HEK293 (cell line): ENCODE results near the gene SNAPC4.
A peak's percentile ranks its signal among the peaks of the same experiment; 100 is the strongest.

Experiments used
- CTCF ChIA-PET: fragments of 350-600 bp; formaldehyde crosslinking; extraction: SDS; loops from one replicate; lab custom pipeline; 2021; ENCODE audit warnings: antibody characterized with exemption; lab: Yijun Ruan, JAX
- POLR2A ChIA-PET: fragments of 300-600 bp; formaldehyde crosslinking; extraction: SDS; loops from one replicate; lab custom pipeline; 2020; ENCODE audit warnings: antibody characterized with exemption, inconsistent platforms; lab: Yijun Ruan, JAX
- H3K27ac ChIP-seq: fragments of 200-500 bp; sonication (Bioruptor generic); 2 replicates; pipeline ENCODE4 v1.5.1; 2014; ENCODE audit warnings: low read depth, low read length, control low read depth, inconsistent platforms; ENCODE audit errors: extremely low read depth
- H3K36me3 ChIP-seq, 2 experiments: fragments of 200-500 bp in 1 of 2; sonication (Bioruptor generic) in 1 of 2; 1 replicate in 1 of 2; 2 replicates in 1 of 2; pipeline ENCODE4 v1.5.1; 2014 to 2017; ENCODE audit warnings: inconsistent platforms in 2 of 2, low read length in 2 of 2; ENCODE audit not compliant: control insufficient read depth in 2 of 2, insufficient read depth in 1 of 2
- H3K4me1 ChIP-seq: fragments of 200-500 bp; sonication (Bioruptor generic); 2 replicates; pipeline ENCODE4 v1.5.1; 2014; ENCODE audit warnings: mild to moderate bottlenecking, low read length, inconsistent platforms; ENCODE audit not compliant: control insufficient read depth, insufficient read depth
- H3K4me3 ChIP-seq: 2 replicates; pipeline ENCODE4 v1.5.1; 2011; ENCODE audit warnings: low read depth, mild to moderate bottlenecking, control low read depth, low read length, moderate library complexity
- H3K9me3 ChIP-seq: fragments of 200-500 bp; sonication (Bioruptor generic); 2 replicates; pipeline ENCODE4 v1.5.1; 2014; ENCODE audit warnings: low read depth, low read length, inconsistent platforms; ENCODE audit not compliant: control insufficient read depth, insufficient read depth
- BCL11B ChIP-seq: fragments of 450-650 bp; formaldehyde crosslinking; IDR thresholded peaks from 2 replicates; pipeline ENCODE4 v1.5.1; 2016; ENCODE audit warnings: low read depth, missing biosample characterization, missing genetic modification characterization
- EGR2 ChIP-seq: fragments of 450-650 bp; formaldehyde crosslinking; IDR thresholded peaks from 2 replicates; pipeline ENCODE4 v1.5.1; 2016; ENCODE audit warnings: low read depth, missing biosample characterization, missing genetic modification characterization
- GLI4 ChIP-seq: fragments of 450-650 bp; formaldehyde crosslinking; IDR thresholded peaks from 2 replicates; pipeline ENCODE4 v1.5.1; 2016; ENCODE audit warnings: missing biosample characterization, missing genetic modification characterization
- GLIS1 ChIP-seq: fragments of 450-650 bp; formaldehyde crosslinking; IDR thresholded peaks from 2 replicates; pipeline ENCODE4 v1.5.1; 2016; ENCODE audit warnings: missing biosample characterization, missing genetic modification characterization
- GLIS2 ChIP-seq: fragments of 450-650 bp; formaldehyde crosslinking; IDR thresholded peaks from 2 replicates; pipeline ENCODE4 v1.5.1; 2016; ENCODE audit warnings: missing biosample characterization, missing genetic modification characterization
- KLF16 ChIP-seq: fragments of 450-650 bp; formaldehyde crosslinking; IDR thresholded peaks from 2 replicates; pipeline ENCODE4 v1.5.1; 2017; ENCODE audit warnings: missing biosample characterization, missing genetic modification characterization
- KLF17 ChIP-seq: fragments of 450-650 bp; formaldehyde crosslinking; IDR thresholded peaks from 2 replicates; pipeline ENCODE4 v1.5.1; 2016; ENCODE audit warnings: missing biosample characterization, missing genetic modification characterization
- KLF7 ChIP-seq: fragments of 450-650 bp; formaldehyde crosslinking; IDR thresholded peaks from 2 replicates; pipeline ENCODE4 v1.5.1; 2016; ENCODE audit warnings: missing biosample characterization, missing genetic modification characterization, borderline replicate concordance
- KLF8 ChIP-seq: fragments of 450-650 bp; formaldehyde crosslinking; IDR thresholded peaks from 2 replicates; pipeline ENCODE4 v1.5.1; 2016; ENCODE audit warnings: missing biosample characterization, missing genetic modification characterization
- KLF9 ChIP-seq: fragments of 450-650 bp; formaldehyde crosslinking; IDR thresholded peaks from 2 replicates; pipeline ENCODE4 v1.5.1; 2016; ENCODE audit warnings: missing biosample characterization, missing genetic modification characterization, low read depth
- PRDM4 ChIP-seq: fragments of 450-650 bp; formaldehyde crosslinking; IDR thresholded peaks from 2 replicates; pipeline ENCODE4 v1.5.1; 2017; ENCODE audit warnings: missing biosample characterization, missing genetic modification characterization
- RBAK ChIP-seq: fragments of 450-650 bp; formaldehyde crosslinking; IDR thresholded peaks from 2 replicates; pipeline ENCODE4 v1.5.1; 2016; ENCODE audit warnings: missing biosample characterization, missing genetic modification characterization
- ZBTB20 ChIP-seq: fragments of 450-650 bp; formaldehyde crosslinking; IDR thresholded peaks from 2 replicates; pipeline ENCODE4 v1.5.1; 2016; ENCODE audit warnings: missing biosample characterization, missing genetic modification characterization
- ZFHX2 ChIP-seq: fragments of 450-650 bp; formaldehyde crosslinking; conservative IDR thresholded peaks from 2 replicates; pipeline ENCODE4 v1.5.1; 2016; ENCODE audit warnings: missing biosample characterization, missing genetic modification characterization
- ZNF112 ChIP-seq: fragments of 450-650 bp; formaldehyde crosslinking; IDR thresholded peaks from 2 replicates; pipeline ENCODE4 v1.5.0; 2017; ENCODE audit warnings: missing biosample characterization, missing genetic modification characterization
- ZNF138 ChIP-seq: fragments of 450-650 bp; formaldehyde crosslinking; IDR thresholded peaks from 2 replicates; pipeline ENCODE4 v1.5.1; 2016; ENCODE audit warnings: missing biosample characterization, missing genetic modification characterization, borderline replicate concordance
- ZNF155 ChIP-seq: fragments of 450-650 bp; formaldehyde crosslinking; IDR thresholded peaks from 2 replicates; pipeline ENCODE4 v1.5.1; 2016; ENCODE audit warnings: missing biosample characterization, missing genetic modification characterization
- ZNF214 ChIP-seq: fragments of 450-650 bp; formaldehyde crosslinking; IDR thresholded peaks from 2 replicates; pipeline ENCODE4 v1.5.1; 2017; ENCODE audit warnings: missing biosample characterization, mild to moderate bottlenecking, missing genetic modification characterization, borderline replicate concordance
- ZNF416 ChIP-seq: fragments of 450-650 bp; formaldehyde crosslinking; IDR thresholded peaks from 2 replicates; pipeline ENCODE4 v1.5.1; 2016; ENCODE audit warnings: missing biosample characterization, missing genetic modification characterization
- ZNF518A ChIP-seq: fragments of 450-650 bp; formaldehyde crosslinking; conservative IDR thresholded peaks from 2 replicates; pipeline ENCODE4 v1.5.1; 2016; ENCODE audit warnings: low read depth, missing biosample characterization, missing genetic modification characterization
- ZNF549 ChIP-seq: fragments of 450-650 bp; IDR thresholded peaks from 2 replicates; pipeline ENCODE4 v1.5.1; 2018; ENCODE audit warnings: missing biosample characterization, missing genetic modification characterization, mild to moderate bottlenecking, inconsistent platforms, moderate library complexity
- ZNF624 ChIP-seq: fragments of 450-650 bp; formaldehyde crosslinking; IDR thresholded peaks from 2 replicates; pipeline ENCODE4 v1.5.1; 2017; ENCODE audit warnings: missing biosample characterization, missing genetic modification characterization
- ZNF670 ChIP-seq: fragments of 450-650 bp; formaldehyde crosslinking; IDR thresholded peaks from 2 replicates; pipeline ENCODE4 v1.5.1; 2016; ENCODE audit warnings: missing biosample characterization, missing genetic modification characterization, low read depth
- ZNF704 ChIP-seq: fragments of 450-650 bp; formaldehyde crosslinking; IDR thresholded peaks from 2 replicates; pipeline ENCODE4 v1.5.1; 2016; ENCODE audit warnings: missing biosample characterization, missing genetic modification characterization
- ZNF76 ChIP-seq: fragments of 450-650 bp; formaldehyde crosslinking; IDR thresholded peaks from 2 replicates; pipeline ENCODE4; 2016; ENCODE audit warnings: low read depth, missing biosample characterization, missing genetic modification characterization, borderline replicate concordance
- ZSCAN4 ChIP-seq: fragments of 450-650 bp; formaldehyde crosslinking; IDR thresholded peaks from 2 replicates; pipeline ENCODE4 v1.5.1; 2017; ENCODE audit warnings: missing biosample characterization, missing genetic modification characterization
- ZXDB ChIP-seq: fragments of 450-650 bp; formaldehyde crosslinking; IDR thresholded peaks from 2 replicates; pipeline ENCODE4 v1.5.1; 2016; ENCODE audit warnings: missing biosample characterization, missing genetic modification characterization

SNAPC4 gene

GRCh38 chr9:136437839-136438547 is 38.0 kb upstream of the SNAPC4 start (continued):
- TF ChIP-seq KLF8 (tag by site-specific recombination) (0 out of 2 replicates have a peak, but pooled peaks have one; percentile 10), ZNF155 (tag by site-specific recombination) (no peak), KLF16 (tag by site-specific recombination) (no peak), KLF9 (tag by site-specific recombination) (peak; percentile 53; the same call in 1 of the 2 replicates), ZNF549 (tag by site-specific recombination) (no peak), ZNF76 (tag by site-specific recombination) (peak; percentile 28; the same call in 1 of the 2 replicates), ZNF138 (tag by site-specific recombination) (no peak), ZNF670 (tag by site-specific recombination) (no peak), ZSCAN4 (tag by site-specific recombination) (no peak), ZNF624 (tag by site-specific recombination) (no peak), EGR2 (0 out of 2 replicates have a peak, but pooled peaks have one; percentile 10), RBAK (tag by site-specific recombination) (no peak), ZNF214 (no peak), ZXDB (no peak), PRDM4 (tag by site-specific recombination) (no peak), BCL11B (no peak), ZFHX2 (tag by site-specific recombination) (peak; percentile 18; the same call in 1 of the 2 replicates), ZNF416 (tag by site-specific recombination) (no peak)

GRCh38 chr9:136437430-136437829 is 37.5 kb upstream of the SNAPC4 start:
- CTCF ChIA-PET: interaction anchor here (3.9 kb wide), 1 partner anchor 38 kb away, joined by 17 read pairs; no protein-coding TSS in a partner anchor
- Histone ChIP-seq H3K4me1 (0 out of 2 replicates have a peak, but pooled peaks cover 2% of the 10 kb centered on the region), H3K27ac (no peak overlapping the region), H3K4me3 (peak overlapping the region; percentile 81), H3K9me3 (no peaks in the 10 kb centered on the region), H3K36me3 (peaks cover 0 to 74% of the 10 kb centered on the region in 2 experiments; a peak in 2 of 3 replicates)
- POLR2A ChIA-PET: interaction anchor here (0.9 to 1.7 kb wide), 3 partner anchors 11 to 13 kb away, joined by 5 to 6 read pairs (median 6); no protein-coding TSS in a partner anchor
- no peak for TF ChIP-seq ZNF518A (tag by site-specific recombination)
- no peak for TF ChIP-seq KLF7 (tag by site-specific recombination)
- 0 out of 2 replicates have a peak, but pooled peaks have one; percentile 33 for TF ChIP-seq KLF17 (tag by site-specific recombination)
- no peak for TF ChIP-seq GLI4
- TF ChIP-seq ZNF704 (tag by site-specific recombination): no peak
- peak; percentile 62 for TF ChIP-seq GLIS2 (tag by site-specific recombination)
- TF ChIP-seq GLIS1 (tag by site-specific recombination): peak; percentile 51
- TF ChIP-seq ZBTB20 (tag by site-specific recombination): peak; percentile 46; the same call in 1 of the 2 replicates
- no peak for TF ChIP-seq ZNF112 (tag by site-specific recombination)
